Measurements from ENCODE around the gene MINDY4.
A peak's percentile ranks its signal among the peaks of the same experiment; 100 is the strongest.

MINDY4 gene

GRCh38 chr7:30938435-30939316 is 167.5 kb downstream of the MINDY4 start:
- Mint-ChIP-seq H3K27me3 (peaks cover 63% of the 10 kb centered on the region), H3K9me3 (no peaks in the 10 kb centered on the region), H3K4me3 (no peak overlapping the region), H3K36me3 (no peaks in the 10 kb centered on the region), H3K27ac (no peak overlapping the region), H3K4me1 (no peaks in the 10 kb centered on the region)
- ATAC-seq = peak; percentile 44

GRCh38 chr7:30941582-30942323 is 170.5 kb downstream of the MINDY4 start:
- Mint-ChIP-seq H3K9me3 (peaks cover 6% of the 10 kb centered on the region), H3K4me3 (no peak overlapping the region), H3K36me3 (no peaks in the 10 kb centered on the region), H3K27ac (no peak overlapping the region), H3K4me1 (no peaks in the 10 kb centered on the region), H3K27me3 (peaks cover 59% of the 10 kb centered on the region)
- ATAC-seq = no peak

All from stimulated activated memory B cell treated with anti-CD40 and anti-IgM and Interleukin-4, amounts not matched to agents 10 μg/mL and 1 μg/mL and 100 μg/mL, for 72 hours (primary cell).